ENCODE measurements around the gene SLC35D3.
"Not testable (repeated sequence)": the region's sequence is repeated elsewhere in the genome, so short reads cannot be mapped to it uniquely, and the experiment has no call there.

Gene SLC35D3

GRCh38 chr6:136923116-136923953 is 1.2 kb downstream of the SLC35D3 start:
- no peak for FAIRE-seq

GRCh38 chr6:136923954-136924673 is 2.0 kb downstream of the SLC35D3 start:
- FAIRE-seq, result no peak

DNA sequence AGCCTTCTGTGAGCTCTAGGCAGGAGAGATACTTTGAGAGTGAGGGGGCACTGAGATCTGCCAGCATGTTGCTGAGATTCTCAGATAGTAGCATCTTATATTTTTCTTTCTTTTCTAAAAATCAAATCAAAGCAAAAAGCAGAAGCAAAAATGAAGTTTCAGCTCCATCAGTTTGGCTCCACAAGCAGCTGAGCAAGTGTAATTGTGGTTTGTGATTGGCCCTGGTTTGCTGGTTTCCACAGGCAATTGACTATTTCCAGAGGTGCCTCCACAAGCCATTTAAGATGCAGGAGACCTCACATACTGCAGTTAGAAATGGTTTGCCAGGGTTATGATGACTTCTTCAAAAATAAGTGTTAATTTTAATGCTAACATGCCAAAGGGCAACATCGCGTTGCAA is 4.3 kb downstream of the SLC35D3 start:
- FAIRE-seq, result no peak

DNA sequence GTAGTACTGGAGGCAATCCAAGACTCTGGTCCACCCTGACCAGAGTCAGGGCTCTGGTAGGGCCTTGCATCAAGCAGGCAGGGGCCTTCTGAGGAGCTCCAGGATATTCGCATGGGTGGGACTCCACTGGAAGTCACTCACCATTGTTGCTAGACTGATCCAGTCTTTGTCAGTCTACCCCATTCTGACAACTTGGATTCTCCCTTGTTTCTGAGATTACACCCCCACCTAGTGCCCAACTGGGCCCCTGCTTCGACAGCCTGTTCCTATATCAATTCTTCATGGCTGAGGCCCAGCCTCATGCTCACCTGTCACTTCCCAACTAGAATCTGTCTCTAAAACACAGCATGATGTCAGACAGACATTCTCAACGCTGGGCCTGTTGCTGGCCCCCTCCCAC is 5.2 kb downstream of the SLC35D3 start:
- no peak for FAIRE-seq

DNA sequence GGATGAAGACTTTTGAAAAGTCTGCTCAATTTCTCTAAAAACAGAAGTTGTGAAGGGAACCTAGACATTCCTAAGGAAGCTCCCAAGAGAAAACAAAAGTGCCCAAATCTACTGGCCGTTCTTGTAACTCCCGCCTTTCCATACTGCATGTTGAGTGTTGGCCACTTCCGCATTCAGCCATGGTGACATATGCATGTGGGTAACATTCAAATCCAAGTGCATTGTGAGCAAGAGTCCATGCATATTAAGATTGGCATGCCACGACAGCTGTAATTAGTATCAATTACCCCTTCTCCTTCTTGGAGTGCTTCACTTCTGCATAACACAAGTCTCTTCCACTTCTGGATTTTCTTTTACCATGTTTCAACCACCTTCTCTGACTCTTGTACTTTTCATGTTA is 8.4 kb downstream of the SLC35D3 start:
- FAIRE-seq, result no peak

DNA sequence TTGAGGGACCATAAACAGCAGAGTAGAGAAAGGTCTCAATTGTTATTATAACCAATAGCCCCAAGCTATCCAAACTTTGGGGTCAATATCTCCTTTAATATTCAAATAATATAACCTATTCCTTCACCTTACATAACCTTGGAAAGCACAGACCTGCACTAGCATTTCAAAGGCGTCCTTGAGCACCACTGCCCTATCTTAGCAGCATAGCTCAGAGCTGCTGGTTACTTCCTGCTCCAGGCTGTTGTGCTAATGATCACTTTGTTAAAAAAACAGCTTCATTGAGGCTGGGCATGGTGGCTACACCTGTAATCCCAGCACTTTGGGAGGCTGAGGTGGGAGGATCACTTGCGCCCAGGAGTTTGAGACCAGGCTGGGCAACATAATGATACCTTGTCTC is 10.5 kb downstream of the SLC35D3 start:
- FAIRE-seq, result no peak

DNA sequence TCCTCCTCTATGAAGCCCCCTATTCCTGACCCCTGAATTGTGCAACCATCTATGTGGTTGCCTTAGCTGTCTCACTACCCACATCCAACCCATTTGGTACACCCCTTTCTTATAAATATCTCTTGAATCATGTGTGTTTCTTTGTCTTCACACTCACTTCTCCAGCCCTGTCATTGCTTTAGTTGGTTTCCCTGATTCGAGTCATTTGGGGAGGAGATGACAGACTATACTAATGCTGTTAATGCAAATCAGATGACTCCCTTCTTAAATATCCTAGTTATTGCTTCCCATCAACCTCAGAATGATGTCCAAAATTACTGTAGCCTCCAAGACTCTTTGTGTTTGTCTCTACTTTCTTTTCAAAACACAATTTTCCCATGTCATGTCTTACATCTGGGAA is 23.0 kb downstream of the SLC35D3 start:
- FAIRE-seq, result no peak

DNA sequence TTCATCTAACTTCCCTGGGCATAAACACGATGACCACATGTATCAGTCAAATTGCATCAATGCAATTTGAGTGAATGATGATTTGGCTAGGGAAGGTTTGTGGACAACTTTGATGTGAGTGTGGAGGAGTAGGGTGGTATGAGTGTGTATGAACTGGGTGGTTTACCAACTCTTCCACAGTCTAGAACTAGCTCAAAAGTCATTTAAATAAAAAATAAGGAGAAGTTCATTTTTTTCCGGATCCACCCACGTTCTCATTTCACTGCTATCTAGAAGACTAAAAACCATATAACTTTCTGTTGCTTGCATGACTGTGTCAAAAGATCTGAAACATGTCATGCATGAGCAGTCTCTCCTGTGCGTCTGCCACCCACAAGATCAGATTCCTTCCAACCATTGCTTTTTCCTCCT is 23.6 kb downstream of the SLC35D3 start:
- no peak for FAIRE-seq

GRCh38 chr6:136947037-136947436 is 24.9 kb downstream of the SLC35D3 start:
- FAIRE-seq, result no peak

- FAIRE-seq, result not testable (repeated sequence)
Measured at GRCh38 chr6:136949957-136950356, 27.9 kb downstream of the SLC35D3 start.

GRCh38 chr6:136950436-136951126 is 28.5 kb downstream of the SLC35D3 start:
- no peak for FAIRE-seq

DNA sequence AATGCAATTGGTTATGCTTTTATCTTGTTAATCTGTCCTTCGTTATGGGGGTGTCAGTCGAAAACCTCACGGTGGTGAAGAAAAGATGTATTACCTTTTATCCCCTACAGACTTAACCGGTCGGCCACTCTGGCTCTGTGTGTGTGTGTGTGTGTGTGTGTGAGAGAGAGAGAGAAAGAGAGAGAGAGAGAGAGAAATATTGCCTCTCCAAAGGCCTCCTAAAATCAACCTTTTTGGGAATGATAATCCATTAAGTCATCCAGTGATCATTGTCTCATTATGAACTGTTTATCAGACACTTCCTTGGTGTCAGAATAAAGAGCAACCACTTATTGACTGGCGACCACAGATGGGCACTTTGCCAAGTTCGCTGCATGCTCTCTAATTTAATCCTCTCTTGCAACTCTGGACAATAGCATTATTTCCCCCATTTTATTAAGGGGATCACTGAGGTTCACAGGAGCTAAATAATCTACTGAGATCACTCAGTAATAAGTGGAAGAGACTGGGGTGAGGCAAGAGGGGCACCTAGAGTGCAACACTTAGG is 30.7 kb downstream of the SLC35D3 start:
- FAIRE-seq, result no peak

GRCh38 chr6:136955123-136955522 is 33.0 kb downstream of the SLC35D3 start:
- no peak for FAIRE-seq

GRCh38 chr6:136956590-136957544 is 34.8 kb downstream of the SLC35D3 start:
- FAIRE-seq, result no peak

DNA sequence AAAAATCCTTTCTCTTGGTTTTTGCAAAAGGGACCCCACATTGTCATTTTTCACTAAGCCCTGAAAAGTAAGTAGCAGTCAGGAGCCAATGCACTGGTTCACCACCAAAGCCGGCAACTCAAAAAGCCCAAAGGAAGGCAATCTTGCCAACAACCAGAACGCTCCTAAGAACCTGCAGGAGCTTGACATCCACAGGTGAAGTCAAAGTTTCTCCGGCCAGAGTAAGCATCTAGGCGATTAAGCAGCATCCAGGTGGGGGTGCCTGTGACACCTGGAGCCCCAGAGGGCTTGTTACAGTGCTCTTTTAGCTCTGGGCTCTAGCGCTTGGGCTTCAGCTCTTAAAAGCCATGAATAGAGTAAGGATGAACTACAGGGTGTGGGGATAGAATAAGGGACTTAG is 36.1 kb downstream of the SLC35D3 start:
- no peak for FAIRE-seq

- no peak for FAIRE-seq
Measured at GRCh38 chr6:136959471-136959891, 37.4 kb downstream of the SLC35D3 start.

DNA sequence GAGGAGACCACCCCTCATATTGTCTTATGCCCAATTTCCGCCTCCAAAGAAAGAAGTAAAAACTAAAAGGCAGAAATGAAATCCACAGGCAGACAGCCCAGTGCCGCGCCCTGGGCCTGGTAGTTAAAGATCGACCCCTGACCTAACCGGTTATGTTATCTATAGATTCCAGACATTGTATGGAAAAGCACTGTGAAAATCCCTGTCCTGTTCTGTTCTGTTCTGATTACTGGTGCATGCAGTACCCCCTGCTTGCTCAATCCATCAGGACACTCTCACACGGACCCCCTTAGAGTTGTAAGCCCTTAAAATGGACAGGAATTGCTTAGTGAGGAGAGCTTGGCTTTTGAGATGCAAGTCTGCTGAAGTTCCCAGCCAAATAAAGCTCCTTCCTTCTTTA is 37.8 kb downstream of the SLC35D3 start:
- FAIRE-seq, result not testable (repeated sequence)

- no peak for FAIRE-seq
Measured at GRCh38 chr6:136960781-136961180, 38.7 kb downstream of the SLC35D3 start.

GRCh38 chr6:136961848-136962247 is 39.7 kb downstream of the SLC35D3 start:
- FAIRE-seq, result no peak

- FAIRE-seq, result no peak
Measured at GRCh38 chr6:136962661-136963060, 40.6 kb downstream of the SLC35D3 start.

GRCh38 chr6:136963259-136963658 is 41.2 kb downstream of the SLC35D3 start:
- no peak for FAIRE-seq

- no peak for FAIRE-seq
Measured at GRCh38 chr6:136964398-136964797, 42.3 kb downstream of the SLC35D3 start.
